LNCaP clone FGC (cell line): Measurements from ENCODE around the gene SLC27A4.

ENCODE experiments used
- DNase-seq: peaks from one replicate; pipeline ENCODE4 v3.0.0-alpha.2; 2011; ENCODE audit warnings: low read depth
- H3K4me3 ChIP-seq: 2 replicates; pipeline ENCODE4 v1.5.1; 2011; ENCODE audit warnings: mild to moderate bottlenecking, low read depth, low read length, control low read depth
- TF ChIP-seq, protein P1 (sequence below): IDR thresholded peaks from 2 replicates; pipeline ENCODE4 v1.5.1; 2012; ENCODE audit warnings: mild to moderate bottlenecking; ENCODE audit not compliant: control insufficient read depth, insufficient read depth; ENCODE audit errors: extremely low read depth

The SLC27A4 gene

DNA sequence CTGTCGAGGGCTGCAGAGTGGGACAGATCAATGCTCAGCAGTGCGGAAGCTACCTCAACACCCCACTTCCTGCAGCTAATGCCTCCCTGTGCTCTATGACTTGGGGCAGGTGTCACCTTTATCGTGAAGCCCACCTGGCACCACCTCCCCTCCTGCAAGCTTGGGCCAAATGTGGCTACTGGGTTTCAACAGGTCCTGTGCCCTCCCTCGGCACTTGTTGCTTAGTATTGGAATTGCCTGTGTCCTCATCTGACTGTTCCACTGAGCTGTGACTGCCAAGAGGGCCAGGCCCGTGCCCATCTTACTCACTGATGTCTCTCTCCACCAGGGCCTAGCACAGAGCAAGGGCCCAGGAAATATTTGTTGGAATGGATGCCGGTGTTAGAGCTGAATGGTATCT lies 9.4 kb downstream of the SLC27A4 start:
- TF ChIP-seq, protein P1, sequence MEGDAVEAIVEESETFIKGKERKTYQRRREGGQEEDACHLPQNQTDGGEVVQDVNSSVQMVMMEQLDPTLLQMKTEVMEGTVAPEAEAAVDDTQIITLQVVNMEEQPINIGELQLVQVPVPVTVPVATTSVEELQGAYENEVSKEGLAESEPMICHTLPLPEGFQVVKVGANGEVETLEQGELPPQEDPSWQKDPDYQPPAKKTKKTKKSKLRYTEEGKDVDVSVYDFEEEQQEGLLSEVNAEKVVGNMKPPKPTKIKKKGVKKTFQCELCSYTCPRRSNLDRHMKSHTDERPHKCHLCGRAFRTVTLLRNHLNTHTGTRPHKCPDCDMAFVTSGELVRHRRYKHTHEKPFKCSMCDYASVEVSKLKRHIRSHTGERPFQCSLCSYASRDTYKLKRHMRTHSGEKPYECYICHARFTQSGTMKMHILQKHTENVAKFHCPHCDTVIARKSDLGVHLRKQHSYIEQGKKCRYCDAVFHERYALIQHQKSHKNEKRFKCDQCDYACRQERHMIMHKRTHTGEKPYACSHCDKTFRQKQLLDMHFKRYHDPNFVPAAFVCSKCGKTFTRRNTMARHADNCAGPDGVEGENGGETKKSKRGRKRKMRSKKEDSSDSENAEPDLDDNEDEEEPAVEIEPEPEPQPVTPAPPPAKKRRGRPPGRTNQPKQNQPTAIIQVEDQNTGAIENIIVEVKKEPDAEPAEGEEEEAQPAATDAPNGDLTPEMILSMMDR: no peak
- DNase-seq: no peak
- H3K4me3 ChIP-seq: no peak overlapping the region

- no peak for DNase-seq
- TF ChIP-seq, protein P1: no peak
- H3K4me3 ChIP-seq: no peak overlapping the region
Measured at GRCh38 chr9:128355451-128355850, 15.1 kb downstream of the SLC27A4 start.

- H3K4me3 ChIP-seq: no peak overlapping the region
- TF ChIP-seq, protein P1: no peak
Measured at GRCh38 chr9:128358090-128358489, 17.8 kb downstream of the SLC27A4 start.

GRCh38 chr9:128358861-128359260 lies 18.5 kb downstream of the SLC27A4 start:
- H3K4me3 ChIP-seq: no peak overlapping the region
- TF ChIP-seq, protein P1: no peak
- DNase-seq: no peak

More at GRCh38 chr9:128358090-128358489, 17.8 kb downstream of the SLC27A4 start:
- no peak for DNase-seq

GRCh38 chr9:128360826-128361225 lies 20.5 kb downstream of the SLC27A4 start:
- TF ChIP-seq, protein P1: no peak
- H3K4me3 ChIP-seq: no peak overlapping the region
- no peak for DNase-seq

DNA sequence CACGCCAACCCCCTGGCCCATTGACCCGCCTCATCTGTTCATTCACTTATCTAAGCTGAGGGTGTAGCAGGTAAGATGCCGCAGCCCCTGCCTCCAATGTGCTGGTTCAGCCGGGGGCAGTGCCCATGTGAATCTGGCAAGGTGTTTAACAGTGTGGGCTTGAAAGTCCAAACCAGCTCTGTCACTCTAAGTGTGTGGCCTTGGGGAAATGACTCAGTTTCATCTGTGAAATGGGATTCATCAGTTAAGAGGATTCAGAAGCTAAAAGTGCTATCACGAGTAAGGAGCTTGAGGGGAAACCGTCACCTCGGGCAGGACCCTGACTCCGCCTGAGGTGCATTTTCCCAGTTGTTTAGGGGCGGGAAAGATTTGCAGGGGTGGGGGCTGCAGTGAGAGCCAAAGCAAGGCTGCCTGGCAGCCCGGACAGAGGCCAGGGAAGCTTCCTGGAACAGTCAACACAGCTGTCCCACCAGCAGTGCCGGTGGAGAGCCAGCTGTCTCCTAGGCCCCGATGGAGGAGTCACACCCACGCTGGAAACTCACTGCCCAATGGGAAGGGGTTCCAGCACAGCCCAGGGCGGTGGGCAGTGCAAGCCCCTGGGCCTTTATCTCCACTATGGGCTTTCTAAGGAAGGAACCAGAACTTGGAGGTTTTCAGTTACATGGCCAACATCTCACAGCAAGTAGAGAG lies 21.1 kb downstream of the SLC27A4 start:
- TF ChIP-seq, protein P1: no peak
- no peak overlapping the region; the same call in 1 of the 2 replicates for H3K4me3 ChIP-seq
- DNase-seq: no peak

DNA sequence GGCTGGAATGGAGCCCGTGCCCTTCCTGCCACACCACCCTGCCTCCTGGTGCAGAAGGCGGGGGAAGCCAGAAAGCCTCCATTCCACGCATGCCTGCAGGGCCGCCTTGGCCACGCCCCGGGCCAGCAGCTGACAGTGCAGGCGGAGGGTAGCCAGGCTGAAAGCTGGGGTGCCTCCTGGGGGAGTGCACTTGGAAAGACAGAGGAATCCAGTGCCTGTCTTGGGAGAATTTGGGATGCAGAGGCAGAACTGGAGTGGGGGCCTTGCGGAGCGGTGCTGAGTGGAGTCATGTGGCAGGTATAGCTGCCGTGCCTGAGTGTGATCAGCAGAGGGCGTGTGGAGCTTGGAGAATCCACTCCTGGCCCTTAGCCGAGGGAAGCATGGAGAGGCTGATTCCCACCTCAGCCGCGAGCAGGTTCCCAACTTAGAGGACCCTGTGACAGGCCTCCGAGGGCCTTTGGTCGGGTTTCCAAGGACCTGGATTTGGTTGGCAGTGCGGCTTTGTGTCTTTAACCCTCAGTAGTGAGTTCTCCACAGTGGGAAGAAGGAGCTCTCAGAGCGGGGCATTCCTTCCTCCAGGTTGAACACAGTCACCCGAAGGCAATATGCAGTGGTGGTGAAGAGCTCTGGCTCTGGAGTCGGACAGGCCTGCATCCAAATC lies 21.8 kb downstream of the SLC27A4 start:
- DNase-seq: no peak

More for the DNA sequence above, 21.8 kb downstream of the SLC27A4 start:
- TF ChIP-seq, protein P1: peak; percentile 87
- peak overlapping the region; percentile 41 for H3K4me3 ChIP-seq
